ENCODE data around the gene ZNF71.

ZNF71 gene

GRCh38 chr19:56611288-56611687 lies 16.2 kb downstream of the ZNF71 start:
- Histone ChIP-seq H3K9ac (ENCODE audit: low read length) (no peak overlapping the region), H3K4me1 (ENCODE audit: low read length) (no peaks in the 10 kb centered on the region), H3K4me2 (ENCODE audit: low read length) (no peak overlapping the region), H3K9me3 (ENCODE audit: insufficient read depth, low read length) (peaks cover 35% of the 10 kb centered on the region), H2AFZ (ENCODE audit: low read depth, low read length) (no peak overlapping the region), H3K27ac (ENCODE audit: low read length) (no peak overlapping the region), H3K36me3 (replicated peaks; ENCODE audit: low read depth, low read length) (peaks cover 86% of the 10 kb centered on the region), H3K79me2 (ENCODE audit: low read length) (peaks cover 13% of the 10 kb centered on the region), H3K27me3 (ENCODE audit: low read depth, low read length) (no peaks in the 10 kb centered on the region), H3K4me3 (ENCODE audit: low read length) (no peak overlapping the region), H4K20me1 (ENCODE audit: insufficient read depth, low read length) (no peaks in the 10 kb centered on the region)
- TF ChIP-seq CTCF (IDR thresholded peaks at IDR 0.05; ENCODE audit: low read depth, low read length) (no peak), EZH2phosphoT487 (IDR thresholded peaks at IDR 0.05; ENCODE audit: low read depth) (no peak)

- Histone ChIP-seq H3K4me1 (ENCODE audit: low read length) (no peaks in the 10 kb centered on the region), H3K79me2 (ENCODE audit: low read length) (peaks cover 18% of the 10 kb centered on the region), H3K36me3 (replicated peaks; ENCODE audit: low read depth, low read length) (peaks cover 86% of the 10 kb centered on the region), H3K27me3 (ENCODE audit: low read depth, low read length) (no peaks in the 10 kb centered on the region), H2AFZ (ENCODE audit: low read depth, low read length) (no peak overlapping the region), H3K4me3 (ENCODE audit: low read length) (no peak overlapping the region), H3K9ac (ENCODE audit: low read length) (no peak overlapping the region), H3K4me2 (ENCODE audit: low read length) (no peak overlapping the region), H4K20me1 (ENCODE audit: insufficient read depth, low read length) (no peaks in the 10 kb centered on the region), H3K27ac (ENCODE audit: low read length) (no peak overlapping the region), H3K9me3 (ENCODE audit: insufficient read depth, low read length) (peaks cover 42% of the 10 kb centered on the region)
- TF ChIP-seq EZH2phosphoT487 (IDR thresholded peaks at IDR 0.05; ENCODE audit: low read depth) = no peak
- no peak for TF ChIP-seq CTCF (IDR thresholded peaks at IDR 0.05; ENCODE audit: low read depth, low read length)
Measured at GRCh38 chr19:56612737-56613136, 17.6 kb downstream of the ZNF71 start.

GRCh38 chr19:56613639-56614038 lies 18.5 kb downstream of the ZNF71 start:
- H3K79me2 ChIP-seq (ENCODE audit: low read length) = peaks cover 13% of the 10 kb centered on the region

GRCh38 chr19:56617531-56617930 lies 22.4 kb downstream of the ZNF71 start:
- Histone ChIP-seq H3K27me3 (ENCODE audit: low read depth, low read length) (no peaks in the 10 kb centered on the region), H3K4me3 (ENCODE audit: low read length) (no peak overlapping the region), H3K9me3 (ENCODE audit: insufficient read depth, low read length) (peaks cover 29% of the 10 kb centered on the region)

More at GRCh38 chr19:56613639-56614038, 18.5 kb downstream of the ZNF71 start:
- no peak overlapping the region for H3K9ac ChIP-seq (ENCODE audit: low read length)
- TF ChIP-seq EZH2phosphoT487 (IDR thresholded peaks at IDR 0.05; ENCODE audit: low read depth) = no peak
- TF ChIP-seq CTCF (IDR thresholded peaks at IDR 0.05; ENCODE audit: low read depth, low read length) = no peak
- no peaks in the 10 kb centered on the region for H3K27me3 ChIP-seq (ENCODE audit: low read depth, low read length)
- no peak overlapping the region for H3K4me3 ChIP-seq (ENCODE audit: low read length)
- no peak overlapping the region for H3K27ac ChIP-seq (ENCODE audit: low read length)
- H3K4me2 ChIP-seq (ENCODE audit: low read length) = no peak overlapping the region
- peaks cover 86% of the 10 kb centered on the region for H3K36me3 ChIP-seq (replicated peaks; ENCODE audit: low read depth, low read length)
- H3K9me3 ChIP-seq (ENCODE audit: insufficient read depth, low read length) = peaks cover 49% of the 10 kb centered on the region
- no peaks in the 10 kb centered on the region for H4K20me1 ChIP-seq (ENCODE audit: insufficient read depth, low read length)
- no peaks in the 10 kb centered on the region for H3K4me1 ChIP-seq (ENCODE audit: low read length)
- no peak overlapping the region for H2AFZ ChIP-seq (ENCODE audit: low read depth, low read length)

More at GRCh38 chr19:56617531-56617930, 22.4 kb downstream of the ZNF71 start:
- TF ChIP-seq CTCF (IDR thresholded peaks at IDR 0.05; ENCODE audit: low read depth, low read length) = no peak
- Histone ChIP-seq H3K27ac (ENCODE audit: low read length) (no peak overlapping the region), H3K4me2 (ENCODE audit: low read length) (no peak overlapping the region), H3K79me2 (ENCODE audit: low read length) (peaks cover 17% of the 10 kb centered on the region), H3K36me3 (replicated peaks; ENCODE audit: low read depth, low read length) (peaks cover 88% of the 10 kb centered on the region), H3K4me1 (ENCODE audit: low read length) (no peaks in the 10 kb centered on the region), H2AFZ (ENCODE audit: low read depth, low read length) (no peak overlapping the region), H3K9ac (ENCODE audit: low read length) (no peak overlapping the region), H4K20me1 (ENCODE audit: insufficient read depth, low read length) (no peaks in the 10 kb centered on the region)
